HG02588 (cell line): Measurements from ENCODE around the gene SYNRG.

Experiments
- ATAC-seq: cut with Tn5 transposase; IDR thresholded peaks from one replicate; pipeline ENCODE4 v1.9.1; 2021; ENCODE audit warnings: mild to moderate bottlenecking, moderate library complexity; ENCODE audit not compliant: unreplicated experiment

Gene SYNRG

GRCh38 chr17:37506678-37507077 lies 102.5 kb downstream of the SYNRG start:
- no peak for ATAC-seq

- no peak for ATAC-seq
These were observed 103.9 kb downstream of the SYNRG start for GRCh38 chr17:37505333-37505732.

GRCh38 chr17:37503148-37503547 lies 106.1 kb downstream of the SYNRG start:
- ATAC-seq, result no peak

GRCh38 chr17:37502009-37502936 lies 106.9 kb downstream of the SYNRG start:
- ATAC-seq, result no peak

- ATAC-seq, result no peak
These were observed 108.8 kb downstream of the SYNRG start for GRCh38 chr17:37500378-37500777.

GRCh38 chr17:37494971-37495370 lies 114.2 kb downstream of the SYNRG start:
- no peak for ATAC-seq

GRCh38 chr17:37494401-37494831 lies 114.8 kb downstream of the SYNRG start:
- ATAC-seq, result no peak

- ATAC-seq, result no peak
These were observed 115.8 kb downstream of the SYNRG start for GRCh38 chr17:37493249-37494027.

GRCh38 chr17:37492167-37492566 lies 117.1 kb downstream of the SYNRG start:
- ATAC-seq, result no peak

- ATAC-seq, result no peak
These were observed 118.3 kb downstream of the SYNRG start for GRCh38 chr17:37490638-37491614.

GRCh38 chr17:37490022-37490587 lies 119.1 kb downstream of the SYNRG start:
- peak; percentile 51 for ATAC-seq

- ATAC-seq, result peak; percentile 61
These were observed 119.8 kb downstream of the SYNRG start, which contains the start of gene DUSP14 for GRCh38 chr17:37489197-37490001. TSS of gene DUSP14 (plus strand) at chr17:37489891. CDS start at chr17:37512273, 22,382 bp downstream.

- no peak for ATAC-seq
These were observed 120.5 kb downstream of the SYNRG start for GRCh38 chr17:37488607-37489196.

- no peak for ATAC-seq
These were observed 121.1 kb downstream of the SYNRG start for GRCh38 chr17:37488009-37488604.

GRCh38 chr17:37485938-37486570 lies 123.2 kb downstream of the SYNRG start:
- ATAC-seq, result no peak

GRCh38 chr17:37483311-37484039 lies 125.7 kb downstream of the SYNRG start:
- ATAC-seq, result no peak

GRCh38 chr17:37481001-37481665 lies 128.1 kb downstream of the SYNRG start:
- ATAC-seq, result no peak
